Gastrocnemius medialis (tissue), 4 donors: ENCODE data around the gene BLVRB.

ENCODE experiments used
- POLR2A ChIP-seq, 2 donors: fragments of 450-650 bp; IDR thresholded peaks; one replicate each; pipeline ENCODE4 v1.6.1; 2017; ENCODE audit warnings: antibody characterized with exemption in 2 of 2, mild to moderate bottlenecking in 2 of 2, moderate library complexity in 2 of 2
- TF ChIP-seq, protein P1 (sequence below), 5 experiments: fragments of 450-650 bp in 3 of 5; fragments of 200-600 bp in 2 of 5; sonication (generic) in 2 of 5; IDR thresholded peaks in 4 of 5; conservative IDR thresholded peaks in 1 of 5; 1 replicate in 4 of 5; 2 replicates in 1 of 5; pipeline ENCODE4 v1.5.1; 2016 to 2019; ENCODE audit warnings: antibody characterized with exemption in 5 of 5, mild to moderate bottlenecking in 3 of 5, moderate library complexity in 3 of 5

DNA sequence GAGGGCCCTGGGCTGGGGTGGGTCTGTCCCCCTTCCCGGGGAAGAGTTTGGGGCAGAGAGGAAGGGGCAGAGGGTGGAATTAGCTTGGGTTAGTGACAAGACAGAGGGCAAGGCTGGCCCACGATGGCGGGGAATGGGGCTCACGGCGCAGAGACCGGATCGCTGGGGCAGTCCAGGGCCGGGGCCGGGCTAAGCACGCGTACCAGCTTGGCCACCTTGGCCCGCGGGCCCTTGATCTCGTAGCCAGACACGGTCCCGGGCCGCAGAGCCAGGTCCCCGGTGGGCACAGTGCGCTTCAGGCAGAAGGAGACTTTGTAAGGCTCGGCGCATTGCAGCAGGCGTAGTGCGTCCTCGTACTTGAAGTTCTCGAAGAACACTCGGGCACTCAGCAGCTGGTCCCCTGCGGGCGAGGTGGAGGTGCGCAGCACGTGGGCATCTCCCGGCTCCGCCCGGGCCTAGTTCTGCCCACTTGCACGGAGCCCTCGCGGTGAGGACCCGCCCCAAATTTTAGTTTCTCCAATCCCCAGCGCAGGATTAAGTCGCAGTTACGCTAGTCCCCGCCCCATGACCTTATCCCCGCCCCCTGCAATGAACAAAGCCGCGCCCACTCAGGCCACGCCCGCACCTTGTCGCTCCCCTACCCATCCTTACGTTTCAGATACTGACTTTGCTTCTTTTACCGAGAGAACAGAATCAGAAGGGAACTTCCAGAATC lies 67.0 kb downstream of the BLVRB start:
- TF ChIP-seq, protein P1, sequence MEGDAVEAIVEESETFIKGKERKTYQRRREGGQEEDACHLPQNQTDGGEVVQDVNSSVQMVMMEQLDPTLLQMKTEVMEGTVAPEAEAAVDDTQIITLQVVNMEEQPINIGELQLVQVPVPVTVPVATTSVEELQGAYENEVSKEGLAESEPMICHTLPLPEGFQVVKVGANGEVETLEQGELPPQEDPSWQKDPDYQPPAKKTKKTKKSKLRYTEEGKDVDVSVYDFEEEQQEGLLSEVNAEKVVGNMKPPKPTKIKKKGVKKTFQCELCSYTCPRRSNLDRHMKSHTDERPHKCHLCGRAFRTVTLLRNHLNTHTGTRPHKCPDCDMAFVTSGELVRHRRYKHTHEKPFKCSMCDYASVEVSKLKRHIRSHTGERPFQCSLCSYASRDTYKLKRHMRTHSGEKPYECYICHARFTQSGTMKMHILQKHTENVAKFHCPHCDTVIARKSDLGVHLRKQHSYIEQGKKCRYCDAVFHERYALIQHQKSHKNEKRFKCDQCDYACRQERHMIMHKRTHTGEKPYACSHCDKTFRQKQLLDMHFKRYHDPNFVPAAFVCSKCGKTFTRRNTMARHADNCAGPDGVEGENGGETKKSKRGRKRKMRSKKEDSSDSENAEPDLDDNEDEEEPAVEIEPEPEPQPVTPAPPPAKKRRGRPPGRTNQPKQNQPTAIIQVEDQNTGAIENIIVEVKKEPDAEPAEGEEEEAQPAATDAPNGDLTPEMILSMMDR (IDR thresholded peaks at IDR 0.05 in 4 of 5, conservative IDR thresholded peaks at IDR 0.05 in 1 of 5): no peak
- TF ChIP-seq POLR2A (IDR thresholded peaks at IDR 0.05): no peak
